Mucosa of descending colon (tissue), 3 donors: ENCODE measurements around the gene DUSP5. TPM values are rescaled to one million over a fixed set of nuclear protein-coding genes. Genes with fewer than 3 reads are reported as not detected.

ENCODE experiments used
- ATAC-seq: fragments of 200-7000 bp; cut with Tn5 transposase; one replicate; pipeline ENCODE4 v1.9.1; 2020; ENCODE audit warnings: mild to moderate bottlenecking, moderate library complexity
- DNase-seq, 3 donors: peaks; one replicate each; pipeline ENCODE4 v3.0.0-alpha.2; 2020
- H3K36me3 ChIP-seq: fragments of 200-600 bp; one replicate; pipeline ENCODE4 v1.8.0; 2021; ENCODE audit warnings: low read depth, mild to moderate bottlenecking
- H3K4me1 ChIP-seq: fragments of 200-600 bp; one replicate; pipeline ENCODE4 v1.8.0; 2021; ENCODE audit warnings: low read depth, mild to moderate bottlenecking
- H3K4me3 ChIP-seq: fragments of 200-600 bp; one replicate; pipeline ENCODE4 v1.8.0; 2021; ENCODE audit warnings: mild to moderate bottlenecking
- H3K9me3 ChIP-seq: fragments of 200-600 bp; one replicate; pipeline ENCODE4 v1.8.0; 2021; ENCODE audit warnings: mild to moderate bottlenecking
- CTCF ChIP-seq: fragments of 200-600 bp; IDR thresholded peaks from one replicate; pipeline ENCODE4 v1.8.0; 2022; ENCODE audit warnings: antibody characterized with exemption, mild to moderate bottlenecking
- intact Hi-C, 2 donors: fragments of 100-400 bp; cut with DNase I in 1 of 2; cut with micrococcal nuclease in 1 of 2; formaldehyde crosslinking; loops; one replicate each; pipeline versions ENCODE4 v1.11.0 to v1.11.1; 2022; cut with DNase I, micrococcal nuclease
- total RNA-seq, 3 donors: library from RNA; stranded (reverse); fragmentation: NEBNext Ultra II Directional in 2 of 3; extraction: Animal tissue kit (Norgen Biotek cat#: 25700) in 2 of 3; gene quantifications; one replicate each; pipeline versions ENCODE4 v1.2.1 to v1.2.4, GENCODE V29; 2021 to 2023
- donor health status: DM: no; HTN: no; CAD: no; lungs with moderate emphysema.
- donor health status: DM: no; HTN: no; CAD: no.
- donor health status: DM: no; HTN: yes; CAD: no.

Gene DUSP5
- total RNA-seq, 3 donors from 2014 or later, result 21.5 to 40.1 (median 23.9) TPM

- Histone ChIP-seq H3K9me3 (no peaks in the 10 kb centered on the region), H3K4me1 (no peaks in the 10 kb centered on the region), H3K36me3 (no peaks in the 10 kb centered on the region), H3K4me3 (no peak overlapping the region)
- intact Hi-C loops, result no loop called here
- ATAC-seq, result no peak
- TF ChIP-seq CTCF, result no peak
- no peak for DNase-seq
These were observed 39.9 kb upstream of the DUSP5 start for GRCh38 chr10:110457851-110458250.

- DNase-seq, result no peak
- H3K4me3 ChIP-seq, result no peak overlapping the region
- no peak for TF ChIP-seq CTCF
- H3K36me3 ChIP-seq, result no peaks in the 10 kb centered on the region
- no peak for ATAC-seq
- no peaks in the 10 kb centered on the region for H3K4me1 ChIP-seq
- H3K9me3 ChIP-seq, result no peaks in the 10 kb centered on the region
- intact Hi-C loops, result no loop called here
These were observed 39.3 kb upstream of the DUSP5 start for GRCh38 chr10:110458266-110458920.

- intact Hi-C loops, result no loop called here
- DNase-seq, result no peak
- no peaks in the 10 kb centered on the region for H3K36me3 ChIP-seq
- no peak overlapping the region for H3K4me3 ChIP-seq
- no peak for TF ChIP-seq CTCF
- H3K9me3 ChIP-seq, result no peaks in the 10 kb centered on the region
- ATAC-seq, result no peak
- no peaks in the 10 kb centered on the region for H3K4me1 ChIP-seq
These were observed 38.1 kb upstream of the DUSP5 start for GRCh38 chr10:110459600-110459999.

- Histone ChIP-seq H3K4me3 (no peak overlapping the region), H3K36me3 (no peaks in the 10 kb centered on the region), H3K4me1 (no peaks in the 10 kb centered on the region), H3K9me3 (no peaks in the 10 kb centered on the region)
- DNase-seq, result peak in 1 of 3 donors; percentile 41
- peak; percentile 40 for ATAC-seq
- intact Hi-C loops, result no loop called here
- no peak for TF ChIP-seq CTCF
These were observed 37.4 kb upstream of the DUSP5 start for GRCh38 chr10:110460111-110460809.

- TF ChIP-seq CTCF, result no peak
- ATAC-seq (no peak), DNase-seq (no peak)
- Histone ChIP-seq H3K9me3 (no peaks in the 10 kb centered on the region), H3K4me3 (no peak overlapping the region), H3K36me3 (no peaks in the 10 kb centered on the region), H3K4me1 (no peaks in the 10 kb centered on the region)
- intact Hi-C loops, result no loop called here
These were observed 36.6 kb upstream of the DUSP5 start for GRCh38 chr10:110461088-110461487.
